ENCODE data around the gene PIGX.

Gene PIGX

DNA sequence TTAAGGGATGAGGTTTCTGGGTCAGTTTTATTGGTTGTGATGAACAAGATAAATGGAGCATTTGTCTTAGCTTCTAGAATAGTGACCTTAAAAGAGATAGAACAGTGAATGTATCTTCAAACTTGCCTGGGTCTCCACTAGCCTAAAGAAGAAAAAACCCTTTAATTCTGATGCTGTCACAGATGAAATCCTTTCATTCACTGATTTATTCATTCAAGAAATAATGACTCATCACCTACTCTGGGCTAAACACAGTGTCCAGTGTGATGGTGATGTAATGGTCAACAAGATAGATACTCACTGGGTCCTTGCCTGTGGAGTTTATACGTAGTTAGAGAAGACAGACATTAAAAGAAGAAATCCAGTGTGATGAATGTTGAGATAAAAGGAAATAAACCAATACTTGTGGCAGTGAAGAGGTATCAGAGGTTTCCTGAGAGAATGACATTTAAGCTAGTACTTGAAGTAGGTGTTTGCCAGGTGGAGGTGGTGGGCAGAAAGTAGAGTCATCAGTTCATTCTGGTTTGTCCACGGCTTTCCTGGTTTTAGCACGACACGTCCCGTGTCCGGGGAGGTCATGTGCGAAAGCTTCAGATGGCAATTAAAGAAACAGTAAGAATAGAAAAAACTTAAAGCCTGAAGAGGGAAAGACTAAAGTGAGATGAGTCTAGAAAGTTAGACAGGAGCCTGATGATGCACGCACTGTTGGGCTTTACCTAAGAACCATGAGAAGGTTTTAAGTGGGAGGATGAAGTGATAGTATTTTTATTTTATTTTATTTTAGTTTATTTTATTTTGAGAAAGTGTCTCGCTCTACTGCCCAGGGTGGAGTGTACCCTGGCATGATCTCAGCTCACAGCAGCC lies 45.9 kb downstream of the PIGX start:
- no peak for DNase-seq (ENCODE audit: low spot score)

DNA sequence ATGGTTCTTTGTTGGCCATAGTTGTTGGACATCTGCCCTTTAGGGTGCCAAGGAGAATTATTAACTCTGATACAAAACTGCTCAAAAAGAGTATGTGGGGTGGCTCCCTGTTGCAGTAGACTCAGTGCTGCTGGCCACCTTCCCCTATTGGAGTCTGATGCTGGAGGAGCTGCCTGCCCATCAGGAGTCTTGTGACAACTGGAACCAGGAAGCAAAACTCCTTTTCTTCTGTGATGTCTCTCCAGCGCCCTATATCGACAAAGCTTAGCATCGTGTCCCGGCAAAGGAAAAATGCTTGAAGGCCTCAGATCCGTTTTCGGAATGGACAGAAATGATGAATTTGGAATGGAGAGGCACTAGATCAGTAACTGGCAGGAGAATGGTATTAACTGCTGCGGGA lies 51.0 kb downstream of the PIGX start:
- no peak for DNase-seq (ENCODE audit: low spot score)

DNA sequence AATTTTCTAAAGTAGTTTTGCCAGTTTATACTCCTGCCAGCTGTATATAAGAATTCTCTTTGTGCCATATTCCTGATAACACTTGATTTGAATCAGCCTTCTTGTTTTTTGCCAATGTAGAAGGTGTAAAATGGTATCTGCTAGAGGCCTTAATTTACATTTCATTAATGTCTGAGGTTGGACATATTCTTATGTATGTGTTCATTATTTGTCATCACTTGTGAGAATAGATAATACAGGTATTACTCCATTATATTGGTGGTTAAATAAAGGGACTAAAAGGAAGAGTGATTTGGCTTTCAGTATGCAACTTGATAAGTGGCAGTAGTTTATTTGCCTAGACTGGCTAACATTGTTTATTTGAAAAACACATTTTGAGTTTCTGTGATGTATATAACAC lies 53.3 kb downstream of the PIGX start:
- no peak for DNase-seq (ENCODE audit: low spot score)

DNA sequence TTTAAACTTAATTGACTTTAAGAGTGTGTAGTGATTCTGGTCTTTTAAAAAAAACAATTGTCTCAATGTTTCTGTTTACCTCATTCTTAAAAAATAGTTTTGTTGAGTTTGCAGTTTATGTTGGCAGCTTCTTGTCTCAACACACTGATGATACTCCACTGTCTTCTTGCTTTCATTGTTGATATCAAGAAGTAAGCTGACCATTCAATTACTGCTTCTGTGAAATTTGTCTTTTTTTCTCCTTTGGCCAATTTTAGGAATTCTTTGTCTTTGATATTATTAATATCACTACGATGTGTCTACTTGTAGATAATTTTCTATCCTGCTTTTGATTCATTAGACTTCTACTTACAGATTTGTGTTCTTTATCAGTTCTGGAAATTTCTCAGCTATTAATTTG lies 58.9 kb downstream of the PIGX start:
- no peak for DNase-seq (ENCODE audit: low spot score)

DNA sequence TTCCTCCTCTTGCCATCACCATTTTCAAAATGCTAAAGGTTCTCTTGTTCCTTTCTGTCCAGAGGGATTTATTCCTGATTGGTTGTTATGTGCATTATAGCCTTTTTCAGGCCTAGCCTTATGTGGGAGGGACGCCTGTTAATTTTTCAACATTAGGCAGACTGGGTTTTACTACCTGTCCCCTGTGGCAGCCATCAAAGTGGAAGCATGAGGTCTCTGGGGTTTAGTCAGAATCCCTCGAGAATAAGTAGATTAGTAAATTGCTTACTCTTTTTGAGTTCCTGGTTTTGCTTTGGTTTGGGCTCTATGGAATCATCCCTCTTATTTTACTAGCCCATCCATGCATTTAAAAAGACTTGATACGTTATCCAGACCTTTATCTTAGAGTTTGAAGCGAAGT lies 59.9 kb downstream of the PIGX start:
- no peak for DNase-seq (ENCODE audit: low spot score)

DNA sequence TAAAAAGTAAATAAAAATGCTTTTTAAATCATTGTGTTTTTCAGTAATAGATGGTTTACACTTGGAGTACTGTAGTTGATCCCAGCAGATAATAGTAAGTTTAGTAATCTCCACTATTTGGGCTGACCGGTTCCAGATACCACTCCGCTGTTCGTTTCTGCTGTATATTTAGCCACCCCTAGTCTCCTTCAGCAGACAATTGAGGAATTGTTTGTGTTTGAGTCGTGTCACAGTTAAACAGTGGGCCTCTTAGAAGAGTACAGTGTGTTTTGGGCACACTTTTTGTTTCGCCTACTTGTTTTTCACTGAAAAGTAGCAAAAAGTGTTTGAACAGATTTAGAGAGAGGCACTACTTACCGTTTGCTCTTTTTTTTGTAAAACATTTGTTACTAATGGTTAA lies 60.7 kb downstream of the PIGX start:
- DNase-seq (ENCODE audit: low spot score) = no peak

DNA sequence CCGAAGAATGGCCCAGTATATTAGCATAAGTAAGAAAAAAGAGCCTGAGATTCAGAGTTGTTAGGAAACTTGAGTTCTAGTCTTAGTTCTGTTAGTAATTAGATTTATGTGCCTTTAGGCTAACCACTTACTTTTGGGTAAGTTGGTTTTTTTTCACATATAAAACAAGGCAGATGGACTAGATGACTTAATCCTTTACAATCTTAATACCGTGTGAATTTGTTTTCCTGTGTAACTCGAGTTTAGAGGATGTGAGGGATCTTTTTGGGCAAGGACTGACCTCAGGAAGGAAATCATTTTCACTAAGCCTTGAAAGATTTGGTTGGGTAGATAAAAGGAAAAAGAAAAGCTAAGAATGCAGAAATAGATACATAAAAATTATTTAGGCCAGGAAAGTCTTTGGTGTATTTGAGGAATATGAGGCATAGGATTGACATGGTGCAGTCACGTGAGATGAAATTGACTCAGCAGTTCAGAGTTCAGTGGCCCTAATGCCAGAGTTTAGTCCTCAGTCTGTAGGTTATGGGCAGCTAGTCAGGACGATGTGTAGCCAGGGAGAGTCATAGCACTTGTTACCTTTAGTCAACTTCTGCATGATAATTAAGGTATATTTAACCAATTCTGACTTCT lies 62.1 kb downstream of the PIGX start:
- no peak for DNase-seq (ENCODE audit: low spot score)

DNA sequence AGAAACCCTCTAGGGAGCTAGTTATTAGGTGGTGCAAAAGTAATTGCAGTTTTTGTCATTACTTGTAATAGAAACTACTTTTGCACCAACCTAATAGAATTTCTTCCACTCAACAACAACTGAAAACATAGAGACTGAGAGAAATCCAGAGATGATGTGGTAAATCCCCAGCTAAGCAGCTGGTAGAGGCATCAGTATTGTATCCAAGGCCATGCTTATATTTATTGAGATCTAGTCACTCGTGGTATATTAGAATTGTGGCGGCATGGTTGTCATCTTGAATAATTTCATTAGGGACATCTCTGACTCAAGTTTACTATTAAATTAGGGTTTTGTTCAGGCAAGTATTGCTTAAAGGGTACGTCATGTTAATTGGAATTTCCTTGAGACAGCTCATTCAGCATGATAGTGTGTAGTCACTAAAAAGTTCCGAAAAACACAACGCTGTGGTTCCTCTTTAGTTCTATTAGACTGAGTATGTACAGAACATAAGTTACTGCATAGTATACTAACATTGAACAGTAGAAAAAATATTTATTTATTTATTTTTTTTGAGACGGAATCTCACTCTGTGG lies 62.8 kb downstream of the PIGX start:
- DNase-seq (ENCODE audit: low spot score) = no peak

DNA sequence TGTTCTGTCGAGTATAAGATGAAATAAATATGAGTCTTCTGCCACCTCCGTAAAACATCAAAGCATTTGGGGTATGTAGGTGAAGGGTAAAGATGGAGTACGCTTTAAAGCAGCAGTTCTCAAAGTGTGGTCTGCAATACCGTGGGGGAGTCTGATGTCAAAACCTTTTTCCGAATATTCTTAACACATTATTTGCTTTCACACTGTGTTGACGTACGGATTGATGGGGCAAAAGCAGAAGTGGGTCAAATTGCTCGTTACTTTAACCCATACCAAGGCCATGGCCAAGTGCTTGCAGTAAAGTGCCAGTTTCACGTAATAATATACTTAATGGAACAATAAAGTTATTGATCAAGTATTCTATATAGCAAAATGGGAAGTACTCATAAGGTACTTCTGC lies 63.8 kb downstream of the PIGX start:
- no peak for DNase-seq (ENCODE audit: low spot score)

DNA sequence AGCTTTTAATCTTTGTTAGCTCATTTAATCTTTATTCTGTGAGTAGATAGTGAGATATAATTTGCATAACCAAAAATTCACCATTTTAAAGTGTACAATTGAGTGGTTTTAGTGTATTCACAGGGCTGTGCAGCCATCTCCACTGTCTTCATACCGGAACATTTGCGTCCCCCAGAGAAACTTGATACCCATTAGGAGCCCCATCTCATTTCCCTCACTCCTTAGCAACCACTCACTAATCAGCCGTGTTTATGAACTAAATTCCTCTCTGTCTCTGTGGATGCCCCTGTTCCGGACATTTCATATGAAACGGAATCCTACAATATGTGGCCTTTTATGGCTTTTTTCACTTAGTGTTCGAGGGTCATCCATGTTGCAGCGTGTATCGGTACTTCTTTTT lies 65.7 kb downstream of the PIGX start:
- no peak for DNase-seq (ENCODE audit: low spot score)

DNA sequence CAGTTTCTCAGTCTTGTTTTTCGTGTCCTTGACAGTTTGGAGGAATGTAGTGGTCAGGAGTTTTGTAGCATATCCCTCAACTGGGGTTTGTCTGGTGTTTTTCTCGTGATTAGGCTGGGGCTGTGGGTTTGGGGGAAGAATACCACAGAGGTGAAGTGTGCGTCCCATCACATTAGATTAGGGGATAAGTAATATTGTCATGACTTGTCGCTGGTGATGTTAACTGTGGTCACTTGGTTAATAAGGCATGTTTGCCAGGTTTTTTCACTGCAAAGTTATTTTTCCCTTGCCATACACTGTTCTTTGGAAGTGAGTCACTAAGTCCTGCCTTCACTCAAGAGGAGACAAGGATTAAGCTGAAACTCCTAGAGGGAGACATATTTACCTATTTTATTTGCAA lies 66.6 kb downstream of the PIGX start:
- no peak for DNase-seq (ENCODE audit: low spot score)

DNA sequence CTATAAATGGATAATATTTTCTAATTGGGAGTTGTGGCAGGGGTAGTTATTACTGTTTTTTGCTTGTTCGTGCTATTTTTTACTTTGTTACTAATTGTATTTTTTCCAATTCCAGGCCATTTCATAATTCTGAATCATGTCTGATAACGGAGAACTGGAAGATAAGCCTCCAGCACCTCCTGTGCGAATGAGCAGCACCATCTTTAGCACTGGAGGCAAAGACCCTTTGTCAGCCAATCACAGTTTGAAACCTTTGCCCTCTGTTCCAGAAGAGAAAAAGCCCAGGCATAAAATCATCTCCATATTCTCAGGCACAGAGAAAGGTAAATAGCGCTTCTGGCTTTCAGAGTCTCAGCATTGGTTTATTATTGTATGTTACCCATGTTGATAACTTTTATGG lies 70.3 kb downstream of the PIGX start:
- no peak for DNase-seq (ENCODE audit: low spot score)
